NCI-H2107 treated with DMSO at 0.1 percent for 48 hours (cell line): ENCODE data around the gene PKDREJ.
"Not testable (repeated sequence)": the region's sequence is repeated elsewhere in the genome, so short reads cannot be mapped to it uniquely, and the experiment has no call there.

ENCODE experiments used
- DNase-seq: peaks from one replicate; lab custom pipeline; 2025; ENCODE audit not compliant: unreplicated experiment; lab: John Stamatoyannopoulos, UW

The PKDREJ gene

GRCh38 chr22:46263216-46263590 is at the start of gene PKDREJ:
PKDREJ (minus strand) TSS chr22:46263343; CDS start chr22:46263322, 21 bp downstream.
- no peak for DNase-seq

- not testable (repeated sequence) for DNase-seq
Measured at GRCh38 chr22:46312848-46313247, 49.7 kb upstream of the PKDREJ start.

- DNase-seq: no peak
Measured at GRCh38 chr22:46312056-46312455, 48.9 kb upstream of the PKDREJ start.

- DNase-seq: no peak
Measured at GRCh38 chr22:46309526-46310085, 46.5 kb upstream of the PKDREJ start.

- DNase-seq: no peak
Measured at GRCh38 chr22:46308283-46308988, 45.3 kb upstream of the PKDREJ start.

- DNase-seq: no peak
Measured at GRCh38 chr22:46303347-46303965, 40.3 kb upstream of the PKDREJ start.

GRCh38 chr22:46300491-46300890 is 37.3 kb upstream of the PKDREJ start:
- DNase-seq: no peak

GRCh38 chr22:46299101-46299500 is 36.0 kb upstream of the PKDREJ start:
- DNase-seq: no peak

- DNase-seq: peak; percentile 14
Measured at GRCh38 chr22:46297151-46297812, 34.1 kb upstream of the PKDREJ start.

- peak; percentile 79 for DNase-seq
Measured at GRCh38 chr22:46296257-46297150, 33.4 kb upstream of the PKDREJ start, which contains the start of gene GTSE1. GTSE1 (plus strand) TSS chr22:46296870; CDS start chr22:46297401, 531 bp downstream.

GRCh38 chr22:46295277-46295971 is 32.3 kb upstream of the PKDREJ start:
- no peak for DNase-seq

- DNase-seq: no peak
Measured at GRCh38 chr22:46294784-46295183, 31.6 kb upstream of the PKDREJ start.

GRCh38 chr22:46293577-46294260 is 30.6 kb upstream of the PKDREJ start:
- DNase-seq: no peak

GRCh38 chr22:46292732-46293131 is 29.6 kb upstream of the PKDREJ start:
- DNase-seq: no peak

GRCh38 chr22:46292173-46292572 is 29.0 kb upstream of the PKDREJ start:
- no peak for DNase-seq

- peak; percentile 52 for DNase-seq
Measured at GRCh38 chr22:46290843-46291785, 28.0 kb upstream of the PKDREJ start.

GRCh38 chr22:46290121-46290842 is 27.1 kb upstream of the PKDREJ start:
- DNase-seq: peak; percentile 40
